GM19328 (cell line): Measurements from ENCODE around the gene LPCAT1.
"Not testable (repeated sequence)": the region's sequence is repeated elsewhere in the genome, so short reads cannot be mapped to it uniquely, and the experiment has no call there.

Experiments used
- ATAC-seq: cut with Tn5 transposase; IDR thresholded peaks from one replicate; pipeline ENCODE4 v1.9.1; 2021; ENCODE audit warnings: mild to moderate bottlenecking, moderate library complexity; ENCODE audit not compliant: unreplicated experiment

LPCAT1 gene

GRCh38 chr5:1468629-1469527, 54.9 kb downstream of the LPCAT1 start:
- ATAC-seq: no peak

- ATAC-seq: no peak
Measured at GRCh38 chr5:1468247-1468612, 55.5 kb downstream of the LPCAT1 start.

GRCh38 chr5:1467341-1468246, 56.2 kb downstream of the LPCAT1 start:
- no peak for ATAC-seq

GRCh38 chr5:1466631-1467265, 57.0 kb downstream of the LPCAT1 start:
- no peak for ATAC-seq

GRCh38 chr5:1465966-1466471, 57.7 kb downstream of the LPCAT1 start:
- ATAC-seq: no peak

- no peak for ATAC-seq
Measured at GRCh38 chr5:1465117-1465516, 58.6 kb downstream of the LPCAT1 start.

- no peak for ATAC-seq
Measured at GRCh38 chr5:1464511-1464910, 59.2 kb downstream of the LPCAT1 start.

GRCh38 chr5:1464096-1464446, 59.7 kb downstream of the LPCAT1 start:
- ATAC-seq: no peak

GRCh38 chr5:1463326-1464095, 60.2 kb downstream of the LPCAT1 start:
- no peak for ATAC-seq

- ATAC-seq: no peak
Measured at GRCh38 chr5:1462358-1462757, 61.4 kb downstream of the LPCAT1 start.

GRCh38 chr5:1461396-1461795, 62.4 kb downstream of the LPCAT1 start:
- ATAC-seq: no peak

GRCh38 chr5:1460054-1460682, 63.6 kb downstream of the LPCAT1 start:
- ATAC-seq: no peak

GRCh38 chr5:1459435-1459834, 64.3 kb downstream of the LPCAT1 start:
- ATAC-seq: not testable (repeated sequence)

- ATAC-seq: not testable (repeated sequence)
Measured at GRCh38 chr5:1456110-1456881, 67.5 kb downstream of the LPCAT1 start.

GRCh38 chr5:1453613-1454012, 70.1 kb downstream of the LPCAT1 start:
- ATAC-seq: no peak

GRCh38 chr5:1449081-1449630, 74.6 kb downstream of the LPCAT1 start:
- no peak for ATAC-seq

GRCh38 chr5:1448511-1449011, 75.2 kb downstream of the LPCAT1 start:
- ATAC-seq: no peak

- no peak for ATAC-seq
Measured at GRCh38 chr5:1447671-1448361, 75.9 kb downstream of the LPCAT1 start.
